ENCODE data around the gene GIMAP5. TPM values are rescaled to one million over a fixed set of nuclear protein-coding genes. Genes with fewer than 3 reads are reported as not detected.
A peak's percentile ranks its signal among the peaks of the same experiment; 100 is the strongest.

GIMAP5 gene
- total and polyA plus RNA-seq, 10 of the 15 experiments (the other 5 are each of a cell fraction or from before 2014, with no cell fraction given) = 3.7 to 9.1 (median 6.7) TPM

DNA sequence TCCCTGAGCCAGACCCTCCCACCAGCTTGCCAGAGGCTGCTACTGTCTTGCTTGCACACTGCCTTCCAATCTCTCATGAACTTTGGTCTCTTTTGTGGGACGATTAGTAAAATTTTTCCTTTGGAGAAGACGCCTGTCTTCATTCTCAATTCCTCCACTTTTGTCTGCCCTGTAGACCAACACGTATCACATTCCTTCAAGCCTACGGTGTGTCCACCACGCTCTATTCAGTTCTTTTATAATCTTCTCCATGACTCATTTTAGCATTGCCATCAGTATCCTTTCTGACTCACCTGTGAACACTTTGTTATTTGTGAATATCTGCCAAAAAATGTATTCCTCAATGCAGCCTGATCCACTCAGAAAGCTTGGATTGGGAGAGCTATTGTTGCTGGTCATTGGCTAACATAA lies 1.4 kb downstream of the GIMAP5 start:
- H3K4me3 ChIP-seq = peak overlapping the region; percentile 87
- SMC1A ChIA-PET (ENCODE audit: uncharacterized antibody, unreplicated experiment) = interaction anchor here (0.7 to 1.4 kb wide), 4 partner anchors 15 to 289 kb away, joined by 3 to 5 read pairs (median 4); partner anchors contain the start of gene GIMAP1
- BruUV-seq (replicated peaks) = no TSS peak

DNA sequence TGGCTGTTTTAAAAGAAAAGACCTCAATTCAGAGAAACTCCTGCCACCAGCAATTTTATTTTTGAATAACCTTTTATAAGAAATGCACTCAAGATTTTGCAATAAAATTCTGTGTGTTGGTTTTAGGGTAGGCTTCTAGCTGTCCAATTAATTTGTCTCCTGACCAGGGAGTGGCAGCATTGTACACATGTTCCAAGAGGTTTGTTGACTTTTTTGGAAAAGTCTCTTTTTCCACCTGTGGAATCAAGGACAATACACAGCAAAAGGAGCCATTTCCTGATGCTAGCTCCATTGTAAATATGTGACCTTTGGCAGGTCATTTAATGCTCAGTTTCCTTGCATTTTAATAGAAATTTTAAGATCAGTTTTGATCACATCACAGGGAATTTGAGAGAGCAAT lies 1.8 kb downstream of the GIMAP5 start:
- in situ Hi-C loops (cut with MboI) = no loop called here
- ATAC-seq = no peak
- intact Hi-C loops (cut with micrococcal nuclease; ENCODE audit: unreplicated experiment) = loop anchor here (5.0 kb wide), 1 partner anchor 107 kb away; the partner anchor contains the start of gene GIMAP6
- H3K4me2 ChIP-seq (ENCODE audit: control insufficient read depth, insufficient read depth) = peak overlapping the region; percentile 69
- ChIA-PET SMC1A (ENCODE audit: uncharacterized antibody, unreplicated experiment) (interaction anchor here (0.7 to 1.4 kb wide), 5 partner anchors 14 to 290 kb away, joined by 3 to 5 read pairs (median 3); partner anchors contain the start of gene GIMAP1), POLR2A (interaction anchor here (1.1 kb wide), 1 partner anchor 292 kb away, joined by 3 read pairs; no protein-coding TSS in a partner anchor), CTCF (interaction anchor here (0.7 to 1.5 kb wide), 6 partner anchors 11 to 290 kb away, joined by 3 to 7 read pairs (median 3); no protein-coding TSS in a partner anchor), RAD21 (ENCODE audit: unreplicated experiment) (interaction anchor here (1.3 kb wide), 1 partner anchor 43 kb away, joined by 4 read pairs; no protein-coding TSS in a partner anchor)
- H3K27ac ChIP-seq (ENCODE audit: control insufficient read depth, insufficient read depth) = peak overlapping the region; percentile 80
- peaks cover 17% of the 10 kb centered on the region for H3K4me1 ChIP-seq (ENCODE audit: control insufficient read depth, insufficient read depth, low read length)
- H3K79me2 ChIP-seq (ENCODE audit: control insufficient read depth, insufficient read depth, low read length) = peaks cover 37% of the 10 kb centered on the region
- no peak for DNase-seq (ENCODE audit: low read depth, low spot score)
- H3K4me3 ChIP-seq = peak overlapping the region; percentile 87
- H2AFZ ChIP-seq (ENCODE audit: control insufficient read depth, low read depth, low read length) = no peak overlapping the region
- no peaks in the 10 kb centered on the region for H4K20me1 ChIP-seq (ENCODE audit: control insufficient read depth, insufficient read depth)
- H3K36me3 ChIP-seq (ENCODE audit: control insufficient read depth in 2 of 2, insufficient read depth in 2 of 2, low read length in 1 of 2) = peaks cover 0 to 10% of the 10 kb centered on the region in 2 experiments; a peak in 2 of 4 replicates
- no TSS peak for BruUV-seq (replicated peaks)
- H3K9me3 ChIP-seq (replicated peaks; ENCODE audit: control insufficient read depth, insufficient read depth, low read length) = no peaks in the 10 kb centered on the region; the same call in 2 of the 3 replicates
- peak overlapping the region; percentile 79 for H3K9ac ChIP-seq (ENCODE audit: control insufficient read depth, insufficient read depth, low read length)
- no peaks in the 10 kb centered on the region for H3K27me3 ChIP-seq (replicated peaks in 1 of 2; ENCODE audit: control insufficient read depth in 2 of 2, insufficient read depth in 2 of 2, low read length in 1 of 2)
- no peak for FAIRE-seq
- TF ChIP-seq, protein P1, sequence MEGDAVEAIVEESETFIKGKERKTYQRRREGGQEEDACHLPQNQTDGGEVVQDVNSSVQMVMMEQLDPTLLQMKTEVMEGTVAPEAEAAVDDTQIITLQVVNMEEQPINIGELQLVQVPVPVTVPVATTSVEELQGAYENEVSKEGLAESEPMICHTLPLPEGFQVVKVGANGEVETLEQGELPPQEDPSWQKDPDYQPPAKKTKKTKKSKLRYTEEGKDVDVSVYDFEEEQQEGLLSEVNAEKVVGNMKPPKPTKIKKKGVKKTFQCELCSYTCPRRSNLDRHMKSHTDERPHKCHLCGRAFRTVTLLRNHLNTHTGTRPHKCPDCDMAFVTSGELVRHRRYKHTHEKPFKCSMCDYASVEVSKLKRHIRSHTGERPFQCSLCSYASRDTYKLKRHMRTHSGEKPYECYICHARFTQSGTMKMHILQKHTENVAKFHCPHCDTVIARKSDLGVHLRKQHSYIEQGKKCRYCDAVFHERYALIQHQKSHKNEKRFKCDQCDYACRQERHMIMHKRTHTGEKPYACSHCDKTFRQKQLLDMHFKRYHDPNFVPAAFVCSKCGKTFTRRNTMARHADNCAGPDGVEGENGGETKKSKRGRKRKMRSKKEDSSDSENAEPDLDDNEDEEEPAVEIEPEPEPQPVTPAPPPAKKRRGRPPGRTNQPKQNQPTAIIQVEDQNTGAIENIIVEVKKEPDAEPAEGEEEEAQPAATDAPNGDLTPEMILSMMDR (IDR thresholded peaks at IDR 0.05 in 2 of 3, conservative IDR thresholded peaks at IDR 0.05 in 1 of 3; ENCODE audit: control insufficient read depth in 2 of 3, extremely low read depth in 1 of 3, insufficient read depth in 1 of 3, low read depth in 3 of 3, low read length in 3 of 3) = peak; percentile 21 to 31 (median 28); a peak in 4 of 6 replicates
- TF ChIP-seq RAD21 (IDR thresholded peaks at IDR 0.05; ENCODE audit: insufficient read depth, low read depth, low read length) (peak; percentile 48), SMC3 (IDR thresholded peaks at IDR 0.05; ENCODE audit: borderline replicate concordance, low read length) (peak; percentile 24; the same call in 1 of the 2 replicates), SRF (IDR thresholded peaks at IDR 0.05; ENCODE audit: low read depth in 2 of 2, low read length in 2 of 2) (no peak)

More for the DNA sequence above, 1.4 kb downstream of the GIMAP5 start:
- Histone ChIP-seq H3K9ac (ENCODE audit: control insufficient read depth, insufficient read depth, low read length) (peak overlapping the region; percentile 79), H3K27me3 (replicated peaks in 1 of 2; ENCODE audit: control insufficient read depth in 2 of 2, insufficient read depth in 2 of 2, low read length in 1 of 2) (no peaks in the 10 kb centered on the region), H3K79me2 (ENCODE audit: control insufficient read depth, insufficient read depth, low read length) (peaks cover 37% of the 10 kb centered on the region), H3K4me2 (ENCODE audit: control insufficient read depth, insufficient read depth) (peak overlapping the region; percentile 69), H4K20me1 (ENCODE audit: control insufficient read depth, insufficient read depth) (no peaks in the 10 kb centered on the region), H3K27ac (ENCODE audit: control insufficient read depth, insufficient read depth) (peak overlapping the region; percentile 80), H3K4me1 (ENCODE audit: control insufficient read depth, insufficient read depth, low read length) (peaks cover 22% of the 10 kb centered on the region), H2AFZ (ENCODE audit: control insufficient read depth, low read depth, low read length) (peak overlapping the region; percentile 30), H3K36me3 (ENCODE audit: control insufficient read depth in 2 of 2, insufficient read depth in 2 of 2, low read length in 1 of 2) (peaks cover 0 to 9% of the 10 kb centered on the region in 2 experiments; a peak in 2 of 4 replicates), H3K9me3 (replicated peaks; ENCODE audit: control insufficient read depth, insufficient read depth, low read length) (no peaks in the 10 kb centered on the region; the same call in 1 of the 3 replicates)
- WGBS (ENCODE audit: insufficient coverage, insufficient replicate concordance, low lambda C conversion rate, missing lambda C conversion rate) = 28% methylated on average over 5 of the region's 5 CpGs
- TF ChIP-seq E2F4 (IDR thresholded peaks at IDR 0.05; ENCODE audit: low read depth, low read length) (no peak), JUNB (IDR thresholded peaks at IDR 0.05) (peak; percentile 46)
- intact Hi-C loops (cut with micrococcal nuclease; ENCODE audit: unreplicated experiment) (loop anchor here (5.0 kb wide), 1 partner anchor 106 kb away; the partner anchor contains the start of gene GIMAP6), in situ Hi-C loops (cut with MboI) (no loop called here)
- FAIRE-seq (no peak), DNase-seq (ENCODE audit: low read depth, low spot score) (no peak), ATAC-seq (no peak)
- POLR2A ChIA-PET = interaction anchor here (1.1 kb wide), 1 partner anchor 292 kb away, joined by 3 read pairs; no protein-coding TSS in a partner anchor
- RAD21 ChIA-PET (ENCODE audit: unreplicated experiment) = interaction anchor here (1.3 kb wide), 1 partner anchor 44 kb away, joined by 4 read pairs; no protein-coding TSS in a partner anchor
- CTCF ChIA-PET = interaction anchor here (0.7 to 1.5 kb wide), 7 partner anchors 11 to 289 kb away, joined by 3 to 7 read pairs (median 3); no protein-coding TSS in a partner anchor
